NB4 (cell line): ENCODE data around the gene SPNS3.

Experiments
- DNase-seq: peaks from one replicate; pipeline ENCODE4 v3.0.0; 2010; ENCODE audit warnings: low read depth
- H3K4me3 ChIP-seq: one replicate; pipeline ENCODE4 v1.5.1; 2011; ENCODE audit warnings: mild to moderate bottlenecking, low read depth, low read length, moderate library complexity
- CTCF ChIP-seq: IDR thresholded peaks from one replicate; pipeline ENCODE4 v1.5.1; 2012; ENCODE audit warnings: low read depth, low read length
- MYC ChIP-seq: IDR thresholded peaks from 2 replicates; pipeline ENCODE4 v1.6.1; 2011; ENCODE audit warnings: low read depth, low read length
- POLR2A ChIP-seq: IDR thresholded peaks from 2 replicates; pipeline ENCODE4 v1.6.1; 2011; ENCODE audit warnings: mild to moderate bottlenecking; ENCODE audit not compliant: insufficient read length; ENCODE audit errors: extremely low read depth
- TF ChIP-seq, protein P1 (sequence below): IDR thresholded peaks from 2 replicates; pipeline ENCODE4 v1.6.1; 2011; ENCODE audit warnings: low read depth, low read length

Gene SPNS3

DNA sequence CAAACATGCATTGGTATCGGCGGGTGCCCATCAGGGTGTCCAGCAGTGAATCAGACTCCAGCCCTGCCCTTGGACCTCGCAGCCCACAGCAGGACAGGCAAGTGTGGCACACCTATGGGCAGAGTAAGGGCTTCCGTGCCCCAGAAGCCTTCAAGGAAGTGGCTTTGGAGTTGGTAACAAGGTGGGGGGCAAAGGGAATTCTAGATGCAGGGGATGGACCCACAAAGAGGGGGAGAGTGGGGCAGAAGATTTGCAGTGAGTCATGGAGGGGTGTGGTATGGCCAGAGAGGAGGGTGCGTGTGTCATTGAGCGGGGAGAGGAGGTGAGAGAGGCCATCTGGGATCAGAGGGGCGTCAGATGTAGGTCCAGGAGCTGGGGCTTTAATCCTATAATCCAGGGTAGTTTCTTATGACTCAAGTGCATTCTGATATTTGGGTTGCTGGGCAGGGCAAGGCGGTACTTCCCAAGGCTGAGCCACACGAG is 56.4 kb downstream of the SPNS3 start:
- no peak overlapping the region for H3K4me3 ChIP-seq
- TF ChIP-seq MYC (no peak), CTCF (no peak), POLR2A (no peak)
- TF ChIP-seq, protein P1, sequence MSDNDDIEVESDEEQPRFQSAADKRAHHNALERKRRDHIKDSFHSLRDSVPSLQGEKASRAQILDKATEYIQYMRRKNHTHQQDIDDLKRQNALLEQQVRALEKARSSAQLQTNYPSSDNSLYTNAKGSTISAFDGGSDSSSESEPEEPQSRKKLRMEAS, result no peak
- DNase-seq, result no peak

DNA sequence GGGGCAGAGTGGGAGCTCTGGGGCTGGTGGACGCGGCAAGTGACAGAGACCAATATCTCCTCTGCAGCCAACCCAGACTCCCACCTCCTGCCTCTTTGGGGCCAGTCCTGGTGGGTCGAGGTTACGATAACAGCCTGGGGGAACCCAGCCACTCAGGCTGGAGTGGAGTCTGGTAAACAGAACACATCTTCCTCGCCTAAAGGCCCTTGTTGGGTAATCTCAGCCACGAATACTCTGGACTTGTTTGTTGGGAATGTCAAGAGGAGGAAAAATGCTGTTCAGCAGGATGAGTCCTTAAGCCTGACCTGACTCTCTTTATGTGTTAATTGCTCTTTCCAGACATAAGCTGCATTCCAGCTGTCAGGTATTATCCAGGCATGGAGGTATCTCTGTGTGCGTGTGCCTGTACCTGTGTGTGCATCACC is 56.9 kb downstream of the SPNS3 start:
- no peak for DNase-seq
- no peak overlapping the region for H3K4me3 ChIP-seq
- TF ChIP-seq, protein P1, result no peak
- TF ChIP-seq CTCF (no peak), POLR2A (no peak), MYC (no peak)

GRCh38 chr17:4492721-4493561 is 59.2 kb downstream of the SPNS3 start:
- TF ChIP-seq POLR2A (no peak), CTCF (no peak), MYC (0 out of 2 replicates have a peak, but pooled peaks have one; percentile 18)
- TF ChIP-seq, protein P1, result peak; percentile 75
- peak; percentile 65 for DNase-seq
- H3K4me3 ChIP-seq, result no peak overlapping the region

GRCh38 chr17:4497101-4497824 is 63.5 kb downstream of the SPNS3 start:
- DNase-seq, result peak; percentile 50
- TF ChIP-seq, protein P1, result no peak
- TF ChIP-seq CTCF, result no peak
- TF ChIP-seq MYC, result no peak
- TF ChIP-seq POLR2A, result no peak
- H3K4me3 ChIP-seq, result no peak overlapping the region

DNA sequence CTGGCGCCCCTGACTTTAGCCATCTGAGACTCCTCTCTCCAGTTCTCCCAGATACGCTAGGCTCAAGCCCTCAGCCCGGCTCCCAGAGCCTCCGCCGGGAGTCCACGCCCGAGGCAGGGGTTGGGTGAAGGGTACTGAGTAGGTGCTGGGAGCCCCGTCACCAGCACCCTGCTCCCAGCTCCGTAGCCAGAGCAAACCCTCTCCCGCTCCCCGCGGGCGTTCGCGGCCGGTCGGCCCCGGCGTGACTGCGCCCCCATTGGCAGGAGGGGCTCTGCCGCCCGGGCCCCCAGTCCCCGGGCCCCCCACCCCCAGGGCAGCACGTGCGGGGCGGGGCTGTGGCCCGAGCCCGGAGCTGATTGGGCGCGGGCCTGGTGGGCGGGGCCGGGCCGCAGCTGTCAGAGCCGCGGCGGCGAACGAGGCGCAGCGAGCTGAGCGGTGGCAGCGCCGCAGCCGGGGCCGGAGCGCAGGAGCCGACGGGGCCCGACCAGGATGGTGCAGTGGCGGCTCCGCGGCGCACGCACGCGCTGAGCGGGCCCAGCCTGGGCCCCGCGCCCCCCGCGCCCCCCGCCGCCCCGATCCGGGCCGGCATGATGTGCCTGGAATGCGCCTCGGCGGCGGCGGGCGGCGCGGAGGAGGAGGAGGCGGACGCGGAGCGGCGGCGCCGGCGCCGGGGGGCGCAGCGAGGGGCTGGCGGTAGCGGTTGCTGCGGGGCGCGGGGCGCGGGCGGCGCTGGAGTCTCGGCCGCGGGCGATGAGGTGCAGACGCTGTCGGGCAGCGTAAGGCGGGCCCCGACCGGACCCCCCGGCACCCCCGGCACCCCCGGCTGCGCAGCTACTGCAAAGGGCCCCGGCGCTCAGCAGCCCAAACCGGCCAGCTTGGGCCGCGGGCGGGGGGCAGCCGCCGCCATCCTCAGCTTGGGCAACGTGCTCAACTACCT is 65.0 kb downstream of the SPNS3 start, which contains the start of gene SPNS2:
SPNS2 (plus strand) TSS at position 421 of the 937 bp plus-strand sequence; CDS start at position 588, 167 bp downstream.
- H3K4me3 ChIP-seq, result peak within 1 kb of the TSS; percentile 81
- peak; percentile 82 for DNase-seq
- TF ChIP-seq, protein P1, result no peak
- TF ChIP-seq POLR2A, result peak; percentile 35
